Tibial artery (tissue), 4 donors: ENCODE results near the gene CACNA1H.

Source experiments
- DNase-seq, 2 donors: peaks; one replicate each; pipeline ENCODE4 v3.0.0-alpha.2; 2019
- H3K27ac ChIP-seq, 2 donors: fragments of 200-600 bp; sonication (generic) in 1 of 2; 1 replicate in 1 of 2; 2 replicates in 1 of 2; pipeline ENCODE4 v1.5.1; 2018 to 2019; ENCODE audit warnings: mild to moderate bottlenecking in 1 of 2
- H3K27me3 ChIP-seq, 2 donors: fragments of 200-600 bp; sonication (generic) in 1 of 2; one replicate each; pipeline versions ENCODE4 v1.5.1 to v1.6.0; 2016 to 2019
- H3K36me3 ChIP-seq, 3 donors: fragments of 200-600 bp; sonication (generic) in 2 of 3; one replicate each; pipeline ENCODE4 v1.5.1; 2016 to 2019; ENCODE audit warnings: mild to moderate bottlenecking in 2 of 3
- H3K4me1 ChIP-seq, 4 donors: fragments of 200-600 bp; sonication (generic) in 2 of 4; 1 replicate in 3 of 4; 2 replicates in 1 of 4; pipeline ENCODE4 v1.5.1; 2016 to 2019
- H3K4me3 ChIP-seq, 2 donors: fragments of 200-600 bp; sonication (generic) in 1 of 2; 1 replicate in 1 of 2; 2 replicates in 1 of 2; pipeline ENCODE4 v1.5.1; 2018 to 2019; ENCODE audit warnings: mild to moderate bottlenecking in 2 of 2
- H3K9me3 ChIP-seq, 3 donors: fragments of 200-600 bp; sonication (generic) in 1 of 3; one replicate each; pipeline ENCODE4 v1.5.1; 2016 to 2019
- CTCF ChIP-seq, 2 experiments: fragments of 200-600 bp in 1 of 2; fragments of 450-650 bp in 1 of 2; IDR thresholded peaks; one replicate each; pipeline ENCODE4 v1.5.1; 2017 to 2019; ENCODE audit warnings: antibody characterized with exemption in 2 of 2, mild to moderate bottlenecking in 1 of 2, moderate library complexity in 1 of 2
- intact Hi-C: fragments of 100-400 bp; cut with DNase I; formaldehyde crosslinking; loops from one replicate; pipeline ENCODE4 v1.15.0; 2023; ENCODE audit warnings: low total_unique reads

The CACNA1H gene

GRCh38 chr16:1143761-1144450, 9.0 kb upstream of the CACNA1H start:
- no peak for TF ChIP-seq CTCF (IDR thresholded peaks at IDR 0.05)
- no peaks in the 10 kb centered on the region for H3K9me3 ChIP-seq
- no peak overlapping the region for H3K4me3 ChIP-seq
- intact Hi-C loops, result no loop called here
- peaks cover 0 to 16% of the 10 kb centered on the region in 2 donors for H3K27me3 ChIP-seq
- H3K4me1 ChIP-seq, result no peaks in the 10 kb centered on the region
- no peak overlapping the region for H3K27ac ChIP-seq
- H3K36me3 ChIP-seq, result no peaks in the 10 kb centered on the region
- DNase-seq, result no peak

- Histone ChIP-seq H3K4me3 (no peak overlapping the region), H3K27me3 (peaks cover 0 to 16% of the 10 kb centered on the region in 2 donors), H3K36me3 (no peaks in the 10 kb centered on the region), H3K9me3 (no peaks in the 10 kb centered on the region), H3K27ac (no peak overlapping the region), H3K4me1 (no peaks in the 10 kb centered on the region)
- no peak for TF ChIP-seq CTCF (IDR thresholded peaks at IDR 0.05)
- DNase-seq, result no peak
- intact Hi-C loops, result no loop called here
Observed at GRCh38 chr16:1144476-1145382, 8.2 kb upstream of the CACNA1H start.

GRCh38 chr16:1145383-1146100, 7.4 kb upstream of the CACNA1H start:
- H3K4me3 ChIP-seq, result no peak overlapping the region
- H3K9me3 ChIP-seq, result no peaks in the 10 kb centered on the region
- intact Hi-C loops, result no loop called here
- H3K27me3 ChIP-seq, result peaks cover 0 to 14% of the 10 kb centered on the region in 2 donors
- no peak overlapping the region for H3K27ac ChIP-seq
- no peaks in the 10 kb centered on the region for H3K36me3 ChIP-seq
- no peak for TF ChIP-seq CTCF (IDR thresholded peaks at IDR 0.05)
- no peaks in the 10 kb centered on the region for H3K4me1 ChIP-seq
- DNase-seq, result no peak

GRCh38 chr16:1146409-1146808, 6.5 kb upstream of the CACNA1H start:
- intact Hi-C loops, result no loop called here
- no peak overlapping the region for H3K27ac ChIP-seq
- H3K4me1 ChIP-seq, result no peaks in the 10 kb centered on the region
- no peak for TF ChIP-seq CTCF (IDR thresholded peaks at IDR 0.05)
- H3K4me3 ChIP-seq, result no peak overlapping the region
- DNase-seq, result no peak
- H3K27me3 ChIP-seq, result peaks cover 0 to 7% of the 10 kb centered on the region in 2 donors
- H3K36me3 ChIP-seq, result no peaks in the 10 kb centered on the region
- H3K9me3 ChIP-seq, result no peaks in the 10 kb centered on the region

GRCh38 chr16:1147027-1147426, 5.9 kb upstream of the CACNA1H start:
- Histone ChIP-seq H3K27ac (no peak overlapping the region), H3K36me3 (no peaks in the 10 kb centered on the region), H3K27me3 (peaks cover 0 to under 1% of the 10 kb centered on the region in 2 donors), H3K4me3 (no peak overlapping the region), H3K9me3 (no peaks in the 10 kb centered on the region), H3K4me1 (peaks cover 0 to 3% (median 1%) of the 10 kb centered on the region in 4 donors)
- no peak for TF ChIP-seq CTCF (IDR thresholded peaks at IDR 0.05)
- intact Hi-C loops, result no loop called here
- DNase-seq, result no peak
